Esophagus muscularis mucosa (tissue), 4 donors: Measurements from ENCODE around the gene SPNS3. TPM values are rescaled to one million over a fixed set of nuclear protein-coding genes. Genes with fewer than 3 reads are reported as not detected.

Experiments used
- DNase-seq: peaks from one replicate; pipeline ENCODE4 v3.0.0-alpha.2; 2017; ENCODE audit errors: extremely low spot score
- H3K27ac ChIP-seq, 4 donors: fragments of 200-600 bp; sonication (generic); replicated peaks in 1 of 4; 1 replicate in 3 of 4; 2 replicates in 1 of 4; pipeline ENCODE4 v1.5.1; 2016 to 2019; ENCODE audit warnings: mild to moderate bottlenecking in 1 of 4
- H3K27me3 ChIP-seq, 4 donors: fragments of 200-600 bp; sonication (generic); one replicate each; pipeline versions ENCODE4 v1.5.1 to v1.6.0; 2016 to 2019
- H3K36me3 ChIP-seq, 4 donors: fragments of 200-600 bp; sonication (generic); one replicate each; pipeline ENCODE4 v1.5.1; 2016 to 2019
- H3K4me1 ChIP-seq, 4 donors: fragments of 200-600 bp; sonication (generic); one replicate each; pipeline ENCODE4 v1.5.1; 2016 to 2019
- H3K4me3 ChIP-seq, 4 donors: fragments of 200-600 bp; sonication (generic); 1 replicate in 2 of 4; 2 replicates in 2 of 4; pipeline ENCODE4 v1.5.1; 2016 to 2019; ENCODE audit warnings: mild to moderate bottlenecking in 4 of 4, moderate library complexity in 1 of 4
- H3K9me3 ChIP-seq, 4 donors: fragments of 200-600 bp; sonication (generic); 1 replicate in 3 of 4; 2 replicates in 1 of 4; pipeline ENCODE4 v1.5.1; 2016 to 2019
- EP300 ChIP-seq: sonication (generic); formaldehyde crosslinking; IDR thresholded peaks from one replicate; pipeline ENCODE4 v1.6.1; 2017; ENCODE audit warnings: antibody characterized with exemption
- POLR2A ChIP-seq: fragments of 450-650 bp; IDR thresholded peaks from one replicate; pipeline ENCODE4 v1.6.1; 2017; ENCODE audit warnings: antibody characterized with exemption, moderate library complexity, mild to moderate bottlenecking, low read depth
- POLR2AphosphoS5 ChIP-seq, 2 donors: sonication (generic); formaldehyde crosslinking; IDR thresholded peaks; one replicate each; pipeline ENCODE4 v1.6.1; 2017; ENCODE audit warnings: antibody characterized with exemption in 2 of 2
- WGBS: methylation state at CpG from one replicate; pipeline ENCODE4 v1.1.5; 2018; 5-methylcytosine and 5-hydroxymethylcytosine counted together
- intact Hi-C: fragments of 100-400 bp; cut with DNase I; formaldehyde crosslinking; loops from one replicate; pipeline ENCODE4 v1.15.1; 2023
- total RNA-seq, 4 donors: library from RNA; depleted of rRNA; stranded (reverse); fragments of >200 nt; gene quantifications; one replicate each; pipeline versions ENCODE4 v1.1.0 to v1.2.1, GENCODE V29; 2016
- TF ChIP-seq, protein P1 (sequence below), 3 experiments: fragments of 200-600 bp in 2 of 3; fragments of 450-650 bp in 1 of 3; sonication (generic) in 2 of 3; IDR thresholded peaks; one replicate each; pipeline ENCODE4 v1.5.1; 2017 to 2019; ENCODE audit warnings: antibody characterized with exemption in 3 of 3, mild to moderate bottlenecking in 2 of 3, moderate library complexity in 1 of 3

SPNS3 gene, protein sequence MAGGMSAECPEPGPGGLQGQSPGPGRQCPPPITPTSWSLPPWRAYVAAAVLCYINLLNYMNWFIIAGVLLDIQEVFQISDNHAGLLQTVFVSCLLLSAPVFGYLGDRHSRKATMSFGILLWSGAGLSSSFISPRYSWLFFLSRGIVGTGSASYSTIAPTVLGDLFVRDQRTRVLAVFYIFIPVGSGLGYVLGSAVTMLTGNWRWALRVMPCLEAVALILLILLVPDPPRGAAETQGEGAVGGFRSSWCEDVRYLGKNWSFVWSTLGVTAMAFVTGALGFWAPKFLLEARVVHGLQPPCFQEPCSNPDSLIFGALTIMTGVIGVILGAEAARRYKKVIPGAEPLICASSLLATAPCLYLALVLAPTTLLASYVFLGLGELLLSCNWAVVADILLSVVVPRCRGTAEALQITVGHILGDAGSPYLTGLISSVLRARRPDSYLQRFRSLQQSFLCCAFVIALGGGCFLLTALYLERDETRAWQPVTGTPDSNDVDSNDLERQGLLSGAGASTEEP
- total RNA-seq = under 1 TPM in 1 of 4 donors, not detected in 3; 0.17 TPM

DNA sequence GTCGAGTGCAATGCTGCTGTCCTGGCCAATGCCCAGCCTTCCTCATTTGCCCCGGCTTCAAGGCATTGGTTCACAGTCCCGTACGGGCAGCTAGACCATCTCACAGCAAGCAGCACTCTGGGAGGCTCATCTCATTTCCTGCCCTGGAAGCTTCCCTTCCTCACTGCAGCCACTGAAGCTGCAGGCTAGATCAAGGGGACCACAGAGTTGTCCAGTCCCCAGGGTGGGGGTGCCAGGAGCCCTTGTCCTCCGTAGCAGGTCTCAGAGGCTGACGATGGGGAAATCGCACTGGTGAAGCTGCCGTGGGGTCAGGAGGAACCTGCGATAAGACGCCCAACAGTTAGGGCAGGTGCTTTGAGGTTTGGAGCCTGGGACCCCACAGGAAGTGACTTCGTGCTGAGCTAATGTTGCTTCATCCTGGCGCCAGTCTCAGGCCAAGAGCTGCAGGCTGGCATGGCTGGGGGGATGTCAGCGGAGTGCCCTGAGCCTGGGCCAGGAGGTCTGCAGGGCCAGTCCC lies at the start of gene SPNS3:
SPNS3 (plus strand) TSS at position 426 of the 517 bp plus-strand sequence; CDS start at position 454, 28 bp downstream.
- H3K4me3 ChIP-seq = no peak within 1 kb of the TSS
- no peak within 1 kb of the TSS for H3K27ac ChIP-seq
- no peak for DNase-seq
- intact Hi-C loops = no loop called here
- H3K4me1 ChIP-seq = no peaks in the 10 kb centered on the region
- H3K9me3 ChIP-seq = no peaks in the 10 kb centered on the region
- H3K36me3 ChIP-seq = no peaks in the 10 kb centered on the region
- H3K27me3 ChIP-seq = no peaks in the 10 kb centered on the region
- no peak for TF ChIP-seq EP300
- no peak for TF ChIP-seq POLR2AphosphoS5 (IDR thresholded peaks at IDR 0.05)
- TF ChIP-seq POLR2A = no peak
- TF ChIP-seq, protein P1, sequence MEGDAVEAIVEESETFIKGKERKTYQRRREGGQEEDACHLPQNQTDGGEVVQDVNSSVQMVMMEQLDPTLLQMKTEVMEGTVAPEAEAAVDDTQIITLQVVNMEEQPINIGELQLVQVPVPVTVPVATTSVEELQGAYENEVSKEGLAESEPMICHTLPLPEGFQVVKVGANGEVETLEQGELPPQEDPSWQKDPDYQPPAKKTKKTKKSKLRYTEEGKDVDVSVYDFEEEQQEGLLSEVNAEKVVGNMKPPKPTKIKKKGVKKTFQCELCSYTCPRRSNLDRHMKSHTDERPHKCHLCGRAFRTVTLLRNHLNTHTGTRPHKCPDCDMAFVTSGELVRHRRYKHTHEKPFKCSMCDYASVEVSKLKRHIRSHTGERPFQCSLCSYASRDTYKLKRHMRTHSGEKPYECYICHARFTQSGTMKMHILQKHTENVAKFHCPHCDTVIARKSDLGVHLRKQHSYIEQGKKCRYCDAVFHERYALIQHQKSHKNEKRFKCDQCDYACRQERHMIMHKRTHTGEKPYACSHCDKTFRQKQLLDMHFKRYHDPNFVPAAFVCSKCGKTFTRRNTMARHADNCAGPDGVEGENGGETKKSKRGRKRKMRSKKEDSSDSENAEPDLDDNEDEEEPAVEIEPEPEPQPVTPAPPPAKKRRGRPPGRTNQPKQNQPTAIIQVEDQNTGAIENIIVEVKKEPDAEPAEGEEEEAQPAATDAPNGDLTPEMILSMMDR (IDR thresholded peaks at IDR 0.05) = no peak
- WGBS = 63% methylated on average over 10 of the region's 13 CpGs

DNA sequence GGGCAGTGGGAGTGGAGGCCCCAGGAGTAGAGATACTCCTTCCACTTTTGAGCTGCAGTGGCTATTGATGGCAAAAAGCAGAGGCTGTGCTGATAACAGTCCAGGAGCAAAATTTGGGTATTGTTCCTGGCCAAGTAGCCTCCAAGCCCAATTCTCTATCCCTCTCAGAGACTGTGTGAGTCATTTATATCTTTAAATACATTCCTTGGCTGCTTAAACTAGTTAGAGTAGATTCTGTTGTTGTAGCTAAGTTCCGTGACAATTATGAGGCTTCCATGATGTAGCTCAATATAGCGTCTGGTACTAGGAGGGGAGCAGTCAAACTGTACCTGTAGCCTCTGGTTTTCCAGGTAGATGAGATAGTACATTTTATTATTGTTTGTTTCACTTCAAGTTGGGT lies 47.3 kb upstream of the SPNS3 start:
- DNase-seq = no peak
- H3K4me1 ChIP-seq = peaks cover 0 to 17% (median 10%) of the 10 kb centered on the region in 4 donors
- H3K27ac ChIP-seq = no peak overlapping the region
- intact Hi-C loops = no loop called here
- H3K27me3 ChIP-seq = no peaks in the 10 kb centered on the region
- 39% methylated on average over 2 of the region's 2 CpGs for WGBS
- H3K4me3 ChIP-seq = no peak overlapping the region
- H3K9me3 ChIP-seq = no peaks in the 10 kb centered on the region
- H3K36me3 ChIP-seq = no peaks in the 10 kb centered on the region
- TF ChIP-seq EP300 (no peak), POLR2AphosphoS5 (IDR thresholded peaks at IDR 0.05) (no peak), POLR2A (no peak)
- TF ChIP-seq, protein P1 (IDR thresholded peaks at IDR 0.05) = no peak

DNA sequence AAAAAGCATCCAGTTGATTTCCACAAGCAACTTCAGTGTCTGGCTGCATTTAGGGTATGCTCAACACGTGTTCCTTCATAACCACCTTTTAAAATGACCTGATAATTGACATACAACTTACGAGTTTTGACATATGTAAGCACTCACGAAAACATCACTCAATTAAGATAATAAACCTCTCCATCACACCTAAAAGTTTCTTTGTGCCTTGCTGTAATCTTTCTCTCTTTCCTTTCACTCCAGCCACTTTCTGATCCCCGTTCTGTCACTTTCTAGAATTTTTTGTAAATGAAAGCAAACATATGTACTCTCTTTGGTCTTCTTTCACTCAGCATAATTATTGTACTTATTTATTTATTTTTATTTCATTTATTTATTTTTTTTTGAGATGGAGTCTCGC lies 46.6 kb upstream of the SPNS3 start:
- H3K4me3 ChIP-seq = no peak overlapping the region
- H3K27ac ChIP-seq = no peak overlapping the region
- no peaks in the 10 kb centered on the region for H3K9me3 ChIP-seq
- TF ChIP-seq, protein P1 (IDR thresholded peaks at IDR 0.05) = no peak
- no peak for TF ChIP-seq POLR2AphosphoS5 (IDR thresholded peaks at IDR 0.05)
- TF ChIP-seq POLR2A = no peak
- no peak for TF ChIP-seq EP300
- no peaks in the 10 kb centered on the region for H3K36me3 ChIP-seq
- DNase-seq = no peak
- H3K27me3 ChIP-seq = no peaks in the 10 kb centered on the region
- WGBS = 73% methylated on average over 5 of the region's 5 CpGs
- H3K4me1 ChIP-seq = peaks cover 0 to 10% (median 8%) of the 10 kb centered on the region in 4 donors
- intact Hi-C loops = no loop called here

DNA sequence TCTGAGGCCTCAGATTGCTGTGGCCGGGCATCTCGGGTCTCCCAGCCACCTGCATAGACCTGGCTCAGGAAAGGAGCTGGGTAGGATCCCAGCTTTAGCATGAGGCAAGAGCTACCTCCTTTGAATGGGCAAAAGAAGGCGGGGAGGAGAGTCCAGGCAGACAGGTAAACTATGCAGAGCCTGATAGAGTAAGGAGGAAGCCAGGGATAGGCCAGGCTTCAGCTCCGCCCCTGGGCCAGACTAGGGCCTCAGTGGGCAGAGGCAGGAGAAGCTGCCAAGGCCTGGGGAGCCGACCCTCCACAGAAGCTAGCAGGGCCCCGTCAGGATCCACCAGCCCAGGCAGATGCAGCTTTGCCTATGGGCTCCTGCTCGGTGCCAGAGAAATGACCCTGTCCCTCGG lies 44.7 kb upstream of the SPNS3 start:
- no peak overlapping the region for H3K4me3 ChIP-seq
- TF ChIP-seq POLR2A = no peak
- TF ChIP-seq EP300 = no peak
- TF ChIP-seq, protein P1 (IDR thresholded peaks at IDR 0.05) = no peak
- TF ChIP-seq POLR2AphosphoS5 (IDR thresholded peaks at IDR 0.05) = no peak
- H3K27ac ChIP-seq = no peak overlapping the region
- 80% methylated on average over 5 of the region's 8 CpGs for WGBS
- H3K9me3 ChIP-seq = no peaks in the 10 kb centered on the region
- no peak for DNase-seq
- no peaks in the 10 kb centered on the region for H3K27me3 ChIP-seq
- no peaks in the 10 kb centered on the region for H3K36me3 ChIP-seq
- peaks cover 0 to 8% (median 7%) of the 10 kb centered on the region in 4 donors for H3K4me1 ChIP-seq
- intact Hi-C loops = no loop called here
